ENCODE results near the gene LMNA.
"Not testable (repeated sequence)": the region's sequence is repeated elsewhere in the genome, so short reads cannot be mapped to it uniquely, and the experiment has no call there.

Gene LMNA

DNA sequence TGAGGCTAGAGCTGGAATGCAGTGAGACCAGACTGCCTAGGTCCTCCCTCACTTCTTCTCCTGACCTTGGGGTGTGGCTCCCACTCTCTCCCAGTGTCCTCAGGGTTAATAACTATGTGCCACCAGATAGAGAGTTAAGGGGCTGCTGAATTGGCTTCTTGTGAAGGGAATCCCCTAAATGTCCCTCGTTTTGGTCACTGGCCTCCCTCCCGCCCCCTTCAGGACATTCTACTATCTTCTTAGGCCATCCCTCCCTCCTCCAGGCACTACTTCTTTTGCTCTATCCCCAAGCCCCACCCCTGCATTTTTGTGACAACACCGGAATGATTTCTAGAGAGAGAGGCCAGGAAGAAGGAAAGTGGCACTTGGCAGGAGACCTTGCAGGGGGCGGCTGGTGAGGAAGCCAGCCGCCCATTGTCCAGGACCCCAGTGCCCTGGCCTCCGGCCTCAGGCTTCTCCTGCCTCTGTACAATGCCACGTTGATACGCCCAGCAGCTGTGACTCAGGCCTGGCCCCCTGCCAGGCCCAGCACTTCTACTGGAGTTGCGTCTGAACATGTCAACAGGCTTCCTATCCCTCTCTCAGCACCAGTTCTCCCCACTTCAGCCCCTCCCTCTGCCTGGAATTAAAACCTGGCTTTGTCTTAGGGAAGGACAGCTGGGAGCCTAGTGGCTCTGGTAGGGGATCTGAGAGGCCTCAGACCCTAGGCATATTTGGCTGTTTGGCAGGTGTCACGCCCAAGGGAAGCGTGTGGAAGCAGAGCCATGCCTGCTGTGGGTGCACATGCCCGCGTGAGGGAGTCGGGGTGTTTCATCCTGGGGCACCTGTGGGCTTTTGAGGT is 9.1 kb downstream of the LMNA start:
- Histone ChIP-seq H4K20me1 (peaks cover 0 to 30% (median 14%) of the 10 kb centered on the region in 11 experiments; a peak in 17 of 22 replicates), H3K4me2 (peak overlapping the region; percentile 87 to 99 (median 90)), H3K36me3 (no peaks in the 10 kb centered on the region), H3K4me1 (peaks cover 79 to 100% (median 95%) of the 10 kb centered on the region in 10 experiments), H3K27ac (peak overlapping the region in 10 of 11 experiments; percentile 22 to 96 (median 66); a peak in 17 of 22 replicates), H3K27me3 (peaks cover 0 to 9% (median 0%) of the 10 kb centered on the region in 11 experiments; a peak in 4 of 22 replicates), H3K4me3 (peak overlapping the region in 1 of 10 experiments; percentile 3; a peak in 1 of 20 replicates), H3K9me3 (replicated peaks in 1 of 11) (no peaks in the 10 kb centered on the region), H3K9ac (peak overlapping the region in 8 of 11 experiments; percentile 15 to 89 (median 52); a peak in 10 of 22 replicates)
- no peak for TF ChIP-seq Cebpa-rat (IDR thresholded peaks at IDR 0.05)

DNA sequence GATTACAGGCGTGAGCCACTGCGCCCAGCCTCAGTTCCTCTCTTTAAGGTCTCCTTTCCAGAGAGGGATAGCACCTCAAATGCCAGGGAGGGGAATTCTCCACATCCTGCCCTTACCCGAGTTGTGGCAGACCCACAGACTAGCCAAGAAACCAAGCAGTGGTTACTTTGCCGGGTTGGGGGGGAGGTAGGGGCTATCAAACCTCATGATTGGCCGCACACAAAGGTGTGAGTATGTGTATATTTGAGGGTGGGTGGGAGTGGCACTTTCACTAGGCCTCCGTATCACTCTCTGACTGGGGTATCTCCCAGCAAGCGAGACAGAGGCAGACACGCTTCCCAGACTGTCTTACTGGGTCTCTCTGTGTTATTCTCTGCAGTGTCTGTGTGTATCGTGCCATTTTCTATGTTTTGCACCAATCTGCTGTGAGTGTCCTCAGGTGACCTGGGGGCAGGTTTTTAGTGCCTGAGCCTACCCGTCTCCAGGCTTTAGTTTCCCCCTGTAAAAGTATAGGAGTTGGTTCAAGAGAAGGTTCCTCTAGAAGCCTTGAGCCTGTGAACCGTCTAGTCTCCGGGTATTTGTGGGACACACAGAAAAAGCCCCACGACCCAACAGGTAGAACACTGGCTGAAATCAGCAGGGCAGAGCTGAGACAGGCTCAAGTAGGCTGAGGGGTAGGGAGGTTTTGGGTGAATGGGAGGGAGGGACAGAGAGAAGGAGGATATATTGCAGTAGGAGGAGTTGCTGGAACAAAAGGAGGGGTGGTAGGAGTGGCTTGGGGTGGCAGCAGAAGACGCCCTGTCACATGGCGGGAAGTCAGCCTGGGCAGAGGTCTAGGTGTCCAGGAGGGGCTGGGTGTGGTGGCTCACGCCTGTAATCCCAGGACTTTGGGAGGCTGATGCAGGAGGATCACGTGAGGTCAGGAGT is 10.3 kb downstream of the LMNA start:
- TF ChIP-seq Cebpa-rat (IDR thresholded peaks at IDR 0.05) = no peak

DNA sequence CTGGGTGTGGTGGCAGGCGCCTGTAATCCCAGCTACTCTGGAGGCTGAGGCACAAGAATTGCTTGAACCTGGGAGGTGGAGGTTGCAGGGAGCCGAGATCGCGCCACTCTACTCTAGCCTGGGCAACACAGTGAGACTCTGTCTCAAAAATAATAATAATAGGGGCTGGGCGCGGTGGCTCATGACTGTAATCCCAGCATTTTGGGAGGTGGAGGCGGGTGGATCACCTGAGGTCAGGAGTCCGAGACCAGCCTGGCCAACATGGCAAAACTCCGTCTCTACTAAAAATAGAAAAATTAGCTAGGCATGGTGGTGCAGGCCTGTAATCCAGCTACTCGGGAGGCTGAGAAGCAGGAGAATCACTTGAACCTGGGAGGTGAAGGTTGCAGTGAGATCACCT is 11.0 kb downstream of the LMNA start:
- Histone ChIP-seq H4K20me1 (peaks cover 0 to 36% (median 14%) of the 10 kb centered on the region in 11 experiments; a peak in 16 of 22 replicates), H3K4me3 (peak overlapping the region in 4 of 10 experiments; percentile 26 to 59 (median 38); a peak in 2 of 20 replicates), H3K27ac (peak overlapping the region in 10 of 11 experiments; percentile 62 to 96 (median 82); a peak in 20 of 22 replicates), H3K4me2 (peak overlapping the region; percentile 87 to 99 (median 90)), H3K4me1 (peaks cover 86 to 100% (median 94%) of the 10 kb centered on the region in 10 experiments), H3K9ac (peak overlapping the region; percentile 28 to 89 (median 69); a peak in 15 of 22 replicates)
- not testable (repeated sequence) for H3K27me3 ChIP-seq; H3K9me3 ChIP-seq (replicated peaks in 1 of 11); H3K36me3 ChIP-seq

More for the DNA sequence above, 10.3 kb downstream of the LMNA start:
- H3K4me3 ChIP-seq = no peak overlapping the region
- no peaks in the 10 kb centered on the region for H3K9me3 ChIP-seq (replicated peaks in 1 of 11)
- H3K4me2 ChIP-seq = peak overlapping the region; percentile 87 to 99 (median 90)
- peaks cover 0 to 9% (median 0%) of the 10 kb centered on the region in 11 experiments; a peak in 2 of 22 replicates for H3K27me3 ChIP-seq
- H3K36me3 ChIP-seq = no peaks in the 10 kb centered on the region
- H3K4me1 ChIP-seq = peaks cover 89 to 100% (median 96%) of the 10 kb centered on the region in 10 experiments
- H3K9ac ChIP-seq = peak overlapping the region in 7 of 11 experiments; percentile 6 to 89 (median 69); a peak in 12 of 22 replicates
- peak overlapping the region in 9 of 11 experiments; percentile 73 to 96 (median 82); a peak in 15 of 22 replicates for H3K27ac ChIP-seq
- H4K20me1 ChIP-seq = peaks cover 0 to 32% (median 18%) of the 10 kb centered on the region in 11 experiments; a peak in 16 of 22 replicates

DNA sequence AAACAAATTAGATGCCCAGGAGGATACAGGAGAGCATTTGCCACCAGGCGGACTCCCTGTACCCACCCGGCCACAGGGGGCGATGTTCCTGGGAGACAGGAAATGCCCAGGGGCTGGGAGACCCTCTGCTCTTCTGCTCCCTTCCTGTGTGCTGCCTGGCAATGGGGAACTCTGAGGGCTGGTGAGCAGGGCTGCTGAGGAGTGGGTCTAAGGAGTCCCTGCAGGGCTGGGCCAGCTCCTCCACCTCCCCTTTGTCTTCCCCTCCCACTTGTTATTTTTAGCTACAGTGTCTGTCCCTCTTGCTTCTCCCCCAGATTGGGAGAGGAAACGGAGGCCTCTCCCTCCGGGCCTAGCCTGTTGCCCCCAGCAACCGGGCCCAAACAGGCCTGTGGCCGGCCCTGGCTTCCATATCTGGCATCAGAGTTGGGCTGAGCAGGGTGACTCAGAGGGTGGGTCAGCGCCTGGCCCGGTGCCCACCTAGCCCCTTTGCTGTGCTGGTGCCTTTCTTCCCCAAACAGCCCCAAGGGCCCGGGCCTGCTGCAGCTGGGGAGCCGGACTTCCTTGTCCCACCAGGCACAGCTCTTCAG is 11.6 kb downstream of the LMNA start:
- H3K27me3 ChIP-seq = peaks cover 0 to 9% (median 0%) of the 10 kb centered on the region in 11 experiments; a peak in 2 of 22 replicates
- H3K36me3 ChIP-seq = peaks cover 0 to under 1% (median 0%) of the 10 kb centered on the region in 11 experiments; a peak in 2 of 22 replicates
- peak overlapping the region; percentile 28 to 89 (median 69) for H3K9ac ChIP-seq
- peak overlapping the region in 9 of 10 experiments; percentile 12 to 59 (median 29); a peak in 13 of 20 replicates for H3K4me3 ChIP-seq
- no peak for TF ChIP-seq Cebpa-rat (IDR thresholded peaks at IDR 0.05)
- H3K4me2 ChIP-seq = peak overlapping the region; percentile 87 to 99 (median 90)
- peak overlapping the region; percentile 62 to 96 (median 81); a peak in 21 of 22 replicates for H3K27ac ChIP-seq
- peaks cover 0 to 36% (median 14%) of the 10 kb centered on the region in 11 experiments; a peak in 16 of 22 replicates for H4K20me1 ChIP-seq
- peaks cover 81 to 96% (median 89%) of the 10 kb centered on the region in 10 experiments for H3K4me1 ChIP-seq
- no peaks in the 10 kb centered on the region for H3K9me3 ChIP-seq (replicated peaks in 1 of 11)

DNA sequence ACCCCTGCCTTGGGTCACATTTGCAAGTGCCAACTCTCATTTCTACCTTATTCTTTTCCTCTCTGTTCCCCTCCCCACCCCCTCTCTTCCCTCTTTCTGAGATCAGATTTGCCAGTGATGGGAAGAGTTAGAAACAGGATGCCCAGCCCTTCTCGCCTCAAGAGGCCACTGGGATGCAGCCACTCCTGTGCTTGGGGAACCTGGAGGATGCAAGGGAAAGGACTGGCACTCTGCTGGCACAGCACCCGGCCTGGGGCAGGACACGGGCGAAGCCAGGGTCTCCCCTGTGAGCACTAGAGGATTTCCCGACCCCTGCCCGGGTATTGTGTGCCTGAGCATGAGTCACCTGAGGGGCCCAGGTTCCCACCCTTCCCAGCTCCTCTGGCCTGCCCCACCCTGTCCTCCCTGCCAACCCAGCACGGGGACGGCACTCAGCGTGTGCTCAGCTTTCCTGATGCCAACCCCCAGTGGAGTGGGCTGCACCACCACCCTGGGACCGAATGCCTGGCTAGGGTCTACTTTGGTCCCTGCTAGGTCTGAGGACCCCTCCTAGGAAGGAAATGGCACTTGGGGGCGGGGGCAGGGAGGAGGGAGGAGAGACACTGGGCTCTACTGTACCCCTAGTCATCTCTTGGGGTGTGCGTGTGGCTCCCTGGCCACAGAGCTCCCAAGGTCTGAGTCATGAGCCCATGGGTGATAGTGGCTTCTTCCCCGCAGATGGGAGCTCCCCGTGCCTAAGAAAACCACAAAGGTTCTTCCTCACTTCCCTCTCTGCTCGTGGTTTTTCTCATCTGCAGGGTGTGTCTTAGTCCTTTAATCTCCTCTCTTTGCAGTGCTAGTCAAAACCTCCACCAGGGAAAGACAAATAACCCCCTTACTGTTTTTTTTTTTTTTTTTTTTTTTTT is 12.4 kb downstream of the LMNA start:
- H3K4me2 ChIP-seq = peak overlapping the region; percentile 87 to 99 (median 90)
- peaks cover 0 to 9% (median 0%) of the 10 kb centered on the region in 11 experiments; a peak in 2 of 22 replicates for H3K27me3 ChIP-seq
- no peaks in the 10 kb centered on the region for H3K9me3 ChIP-seq (replicated peaks in 1 of 11)
- TF ChIP-seq Cebpa-rat (IDR thresholded peaks at IDR 0.05) = no peak
- peaks cover 0 to 8% (median 0%) of the 10 kb centered on the region in 11 experiments; a peak in 2 of 22 replicates for H3K36me3 ChIP-seq
- peaks cover 0 to 36% (median 14%) of the 10 kb centered on the region in 11 experiments; a peak in 16 of 22 replicates for H4K20me1 ChIP-seq
- peak overlapping the region; percentile 62 to 96 (median 81) for H3K27ac ChIP-seq
- H3K4me3 ChIP-seq = peak overlapping the region in 8 of 10 experiments; percentile 12 to 59 (median 32); a peak in 12 of 20 replicates
- peaks cover 78 to 88% (median 83%) of the 10 kb centered on the region in 10 experiments for H3K4me1 ChIP-seq
- peak overlapping the region; percentile 28 to 89 (median 69); a peak in 20 of 22 replicates for H3K9ac ChIP-seq

DNA sequence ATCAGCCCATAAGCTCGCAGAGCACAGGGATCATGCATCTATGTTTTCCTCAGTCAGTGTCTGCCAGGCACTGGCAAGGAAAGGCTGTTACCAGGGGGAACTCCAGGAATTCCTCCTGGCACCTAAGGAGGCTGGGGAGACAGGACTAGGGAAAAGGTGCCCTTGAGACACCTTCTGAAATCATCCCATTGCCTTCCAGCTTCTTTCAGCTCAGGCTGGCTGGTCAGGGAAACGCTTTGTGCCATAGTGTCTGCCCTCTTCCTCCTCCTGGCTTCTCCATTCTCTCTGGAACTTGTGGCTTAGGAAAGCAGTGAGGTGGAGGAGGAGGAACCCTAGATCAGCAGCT is 13.8 kb downstream of the LMNA start:
- H3K36me3 ChIP-seq = peaks cover 0 to 22% (median 0%) of the 10 kb centered on the region in 11 experiments; a peak in 2 of 22 replicates
- peak overlapping the region in 5 of 11 experiments; percentile 11 to 86 (median 61); a peak in 7 of 22 replicates for H3K9ac ChIP-seq
- H3K9me3 ChIP-seq (replicated peaks in 1 of 11) = no peaks in the 10 kb centered on the region
- H3K4me3 ChIP-seq = no peak overlapping the region
- peak overlapping the region in 3 of 11 experiments; percentile 61 to 96 (median 96); a peak in 5 of 22 replicates for H3K27ac ChIP-seq
- H3K4me2 ChIP-seq = peak overlapping the region; percentile 87 to 99 (median 90)
- no peak for TF ChIP-seq Cebpa-rat (IDR thresholded peaks at IDR 0.05)
- H3K27me3 ChIP-seq = peaks cover 0 to 9% (median 0%) of the 10 kb centered on the region in 11 experiments; a peak in 1 of 22 replicates
- peaks cover 0 to 36% (median 14%) of the 10 kb centered on the region in 11 experiments; a peak in 16 of 22 replicates for H4K20me1 ChIP-seq
- peaks cover 70 to 74% (median 72%) of the 10 kb centered on the region in 10 experiments for H3K4me1 ChIP-seq
